DND-41 (cell line): Measurements from ENCODE around the gene TMX1.

Experiments used
- CTCF ChIP-seq: IDR thresholded peaks from 2 replicates; pipeline ENCODE4 v1.5.1; 2012; ENCODE audit warnings: borderline replicate concordance, low read length, moderate library complexity, mild to moderate bottlenecking; ENCODE audit not compliant: poor library complexity, severe bottlenecking; ENCODE audit errors: extremely low read depth
- EZH2 ChIP-seq: IDR thresholded peaks from 3 replicates; pipeline ENCODE4 v1.6.1; 2012; ENCODE audit warnings: borderline replicate concordance, low read depth, mild to moderate bottlenecking, moderate library complexity, low read length, inconsistent platforms; ENCODE audit not compliant: severe bottlenecking

- TF ChIP-seq CTCF: no peak
- no peak for TF ChIP-seq EZH2
Measured at GRCh38 chr14:51202914-51203665, 37.0 kb upstream of the TMX1 start.
